GM23338 (cell line): ENCODE data around the gene SRGAP1. TPM values are rescaled to one million over a fixed set of nuclear protein-coding genes. Genes with fewer than 3 reads are reported as not detected.

Source experiments
- ATAC-seq: fragments of 200-7000 bp; cut with Tn5 transposase; 3 replicates; pipeline ENCODE4 v1.9.1; 2020
- DNase-seq: peaks from one replicate; pipeline ENCODE4 v3.0.0-alpha.2; 2015; ENCODE audit warnings: low spot score
- H2AFZ ChIP-seq: fragments of 200-600 bp; sonication (generic); 2 replicates; pipeline ENCODE4 v1.8.0; 2016; ENCODE audit warnings: antibody characterized with exemption, mild to moderate bottlenecking, moderate library complexity
- H3F3A ChIP-seq: fragments of 200-600 bp; sonication (generic); replicated peaks from 2 replicates; pipeline ENCODE4 v1.8.0; 2017; ENCODE audit warnings: antibody characterized with exemption, mixed run types, low read depth
- H3K27ac ChIP-seq: fragments of 200-600 bp; sonication (generic); 2 replicates; pipeline ENCODE4 v1.6.1; 2016; ENCODE audit warnings: low read depth
- H3K27me3 ChIP-seq: fragments of 200-600 bp; sonication (generic); 2 replicates; pipeline ENCODE4 v1.8.0; 2016; ENCODE audit warnings: mild to moderate bottlenecking, mixed run types, moderate library complexity; ENCODE audit not compliant: insufficient read depth
- H3K36me3 ChIP-seq: fragments of 200-600 bp; sonication (generic); 2 replicates; pipeline ENCODE4 v1.8.0; 2016; ENCODE audit warnings: mild to moderate bottlenecking; ENCODE audit not compliant: insufficient read depth
- H3K4me1 ChIP-seq: fragments of 200-600 bp; sonication (generic); 2 replicates; pipeline ENCODE4 v1.8.0; 2016; ENCODE audit warnings: mild to moderate bottlenecking, moderate library complexity; ENCODE audit not compliant: insufficient read depth
- H3K4me2 ChIP-seq: fragments of 200-600 bp; sonication (generic); 2 replicates; pipeline ENCODE4 v1.7.1; 2017; ENCODE audit warnings: mixed run types
- H3K4me3 ChIP-seq: fragments of 200-600 bp; sonication (generic); 2 replicates; pipeline ENCODE4 v1.6.1; 2016; ENCODE audit warnings: mixed run types
- H3K79me2 ChIP-seq: fragments of 200-600 bp; sonication (generic); replicated peaks from 2 replicates; pipeline ENCODE4 v1.8.0; 2017; ENCODE audit warnings: mild to moderate bottlenecking; ENCODE audit not compliant: insufficient read depth
- H3K9me2 ChIP-seq: fragments of 200-600 bp; sonication (generic); 2 replicates; pipeline ENCODE4 v1.8.0; 2017; ENCODE audit not compliant: insufficient read depth
- H4K20me1 ChIP-seq: fragments of 200-600 bp; sonication (generic); replicated peaks from 2 replicates; pipeline ENCODE4 v1.8.0; 2017; ENCODE audit warnings: mild to moderate bottlenecking; ENCODE audit not compliant: insufficient read depth
- H3K27ac Mint-ChIP-seq: 2 replicates; pipeline ENCODE4 v1.8.0; 2020; ENCODE audit warnings: inconsistent platforms, mild to moderate bottlenecking, moderate library complexity, mixed read lengths
- H3K27me3 Mint-ChIP-seq: 3 replicates; pipeline ENCODE4 v1.8.0; 2022; ENCODE audit warnings: low read depth, mild to moderate bottlenecking, moderate library complexity, mixed read lengths, inconsistent platforms; ENCODE audit not compliant: insufficient read depth, poor library complexity
- H3K36me3 Mint-ChIP-seq: 3 replicates; pipeline ENCODE4 v1.8.0; 2021; ENCODE audit warnings: low read depth, mild to moderate bottlenecking, inconsistent platforms, moderate library complexity, mixed read lengths
- H3K4me1 Mint-ChIP-seq: 3 replicates; pipeline ENCODE4 v1.8.0; 2020; ENCODE audit warnings: mild to moderate bottlenecking, inconsistent platforms, mixed read lengths
- H3K4me3 Mint-ChIP-seq: 3 replicates; pipeline ENCODE4 v1.8.0; 2021; ENCODE audit warnings: moderate library complexity, mild to moderate bottlenecking, inconsistent platforms, mixed read lengths
- H3K9me3 Mint-ChIP-seq: 3 replicates; pipeline ENCODE4 v1.8.0; 2020; ENCODE audit warnings: moderate library complexity, mild to moderate bottlenecking, inconsistent platforms, mixed read lengths
- CREB1 ChIP-seq: fragments of 250-450 bp; sonication (Bioruptor Pico); IDR thresholded peaks from 2 replicates; pipeline ENCODE4 v1.5.0; 2020; ENCODE audit warnings: low read depth, mild to moderate bottlenecking, moderate library complexity
- EZH2 ChIP-seq: fragments of 200-600 bp; sonication (generic); IDR thresholded peaks from one replicate; pipeline ENCODE4 v1.8.0; 2017; ENCODE audit warnings: antibody characterized with exemption, mild to moderate bottlenecking, low read depth; ENCODE audit not compliant: unreplicated experiment
- EZH2phosphoT487 ChIP-seq: fragments of 200-600 bp; sonication (generic); IDR thresholded peaks from one replicate; pipeline ENCODE4 v1.8.1; 2018; ENCODE audit warnings: antibody characterized with exemption; ENCODE audit not compliant: unreplicated experiment
- JUNB ChIP-seq: IDR thresholded peaks from one replicate; pipeline ENCODE4 v1.6.1; 2016; ENCODE audit warnings: antibody characterized with exemption; ENCODE audit not compliant: unreplicated experiment
- NANOG ChIP-seq: IDR thresholded peaks from 2 replicates; pipeline ENCODE4 v1.6.1; 2016; ENCODE audit warnings: antibody characterized with exemption, borderline replicate concordance
- POLR2AphosphoS5 ChIP-seq: IDR thresholded peaks from 2 replicates; pipeline ENCODE4 v1.6.1; 2016; ENCODE audit warnings: antibody characterized with exemption, low read depth
- ZNF114 ChIP-seq: fragments of 250-450 bp; sonication (Bioruptor Pico); IDR thresholded peaks from 2 replicates; pipeline ENCODE4 v1.5.0; 2020; ENCODE audit warnings: mild to moderate bottlenecking, moderate library complexity
- ZNF331 ChIP-seq: fragments of 250-450 bp; sonication (Bioruptor Pico); IDR thresholded peaks from 2 replicates; pipeline ENCODE4 v1.5.0; 2020; ENCODE audit warnings: low read depth, mild to moderate bottlenecking, moderate library complexity
- polyA plus RNA-seq: library from polyadenylated mRNA; unstranded; fragments of >200 nt; fragmentation: Nextera tagmentation; extraction: Ambion mirVana; gene quantifications from 2 replicates; pipeline ENCODE4 v1.2.1, GENCODE V29; 2016
- total RNA-seq: library from RNA; depleted of rRNA; stranded (reverse); fragments of >200 nt; shearing (Covaris generic); gene quantifications from 2 replicates; pipeline ENCODE4 v1.2.3, GENCODE V29; 2014
- TF ChIP-seq, protein P1 (sequence below): fragments of 250-450 bp; sonication (Bioruptor Pico); IDR thresholded peaks from 2 replicates; pipeline ENCODE4 v1.5.0; 2020; ENCODE audit warnings: mild to moderate bottlenecking, moderate library complexity
- TF ChIP-seq, protein P2 (sequence below): IDR thresholded peaks from 2 replicates; pipeline ENCODE4 v1.6.1; 2016; ENCODE audit warnings: antibody characterized with exemption
- TF ChIP-seq, protein P3 (sequence below): IDR thresholded peaks from one replicate; pipeline ENCODE4 v1.6.1; 2018; ENCODE audit warnings: antibody characterized with exemption; ENCODE audit not compliant: unreplicated experiment
- TF ChIP-seq, protein P4 (sequence below), 2 experiments: fragments of 200-600 bp in 1 of 2; sonication (generic) in 1 of 2; conservative IDR thresholded peaks; 2 replicates each; pipeline versions ENCODE4 v1.5.1 to v1.6.1; 2016 to 2017; ENCODE audit warnings: antibody characterized with exemption in 2 of 2, low read depth in 2 of 2, mild to moderate bottlenecking in 2 of 2, moderate library complexity in 1 of 2

The SRGAP1 gene
- total and polyA plus RNA-seq, 2 experiments from 2014 or later, result 6.1 to 8.1 TPM

DNA sequence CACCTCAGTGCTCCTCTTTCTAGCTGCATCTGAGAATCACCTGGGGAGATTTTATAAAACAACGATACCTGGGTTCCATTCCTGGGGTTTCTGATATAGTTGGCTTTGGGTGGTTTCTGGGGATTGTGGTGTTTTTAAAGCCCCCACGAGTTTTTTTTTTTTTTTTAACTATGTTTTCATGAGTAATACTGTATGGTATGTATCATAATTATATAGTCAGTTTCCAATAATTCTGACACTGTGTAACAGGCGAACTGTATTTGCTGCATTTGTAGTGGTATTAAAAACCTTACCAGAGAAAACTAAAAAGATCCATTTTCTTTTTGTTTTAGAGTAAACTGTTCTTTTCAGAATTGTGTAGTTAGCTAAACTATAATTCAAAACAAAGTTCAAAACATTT is 84.9 kb downstream of the SRGAP1 start (continued):
- TF ChIP-seq, protein P1, sequence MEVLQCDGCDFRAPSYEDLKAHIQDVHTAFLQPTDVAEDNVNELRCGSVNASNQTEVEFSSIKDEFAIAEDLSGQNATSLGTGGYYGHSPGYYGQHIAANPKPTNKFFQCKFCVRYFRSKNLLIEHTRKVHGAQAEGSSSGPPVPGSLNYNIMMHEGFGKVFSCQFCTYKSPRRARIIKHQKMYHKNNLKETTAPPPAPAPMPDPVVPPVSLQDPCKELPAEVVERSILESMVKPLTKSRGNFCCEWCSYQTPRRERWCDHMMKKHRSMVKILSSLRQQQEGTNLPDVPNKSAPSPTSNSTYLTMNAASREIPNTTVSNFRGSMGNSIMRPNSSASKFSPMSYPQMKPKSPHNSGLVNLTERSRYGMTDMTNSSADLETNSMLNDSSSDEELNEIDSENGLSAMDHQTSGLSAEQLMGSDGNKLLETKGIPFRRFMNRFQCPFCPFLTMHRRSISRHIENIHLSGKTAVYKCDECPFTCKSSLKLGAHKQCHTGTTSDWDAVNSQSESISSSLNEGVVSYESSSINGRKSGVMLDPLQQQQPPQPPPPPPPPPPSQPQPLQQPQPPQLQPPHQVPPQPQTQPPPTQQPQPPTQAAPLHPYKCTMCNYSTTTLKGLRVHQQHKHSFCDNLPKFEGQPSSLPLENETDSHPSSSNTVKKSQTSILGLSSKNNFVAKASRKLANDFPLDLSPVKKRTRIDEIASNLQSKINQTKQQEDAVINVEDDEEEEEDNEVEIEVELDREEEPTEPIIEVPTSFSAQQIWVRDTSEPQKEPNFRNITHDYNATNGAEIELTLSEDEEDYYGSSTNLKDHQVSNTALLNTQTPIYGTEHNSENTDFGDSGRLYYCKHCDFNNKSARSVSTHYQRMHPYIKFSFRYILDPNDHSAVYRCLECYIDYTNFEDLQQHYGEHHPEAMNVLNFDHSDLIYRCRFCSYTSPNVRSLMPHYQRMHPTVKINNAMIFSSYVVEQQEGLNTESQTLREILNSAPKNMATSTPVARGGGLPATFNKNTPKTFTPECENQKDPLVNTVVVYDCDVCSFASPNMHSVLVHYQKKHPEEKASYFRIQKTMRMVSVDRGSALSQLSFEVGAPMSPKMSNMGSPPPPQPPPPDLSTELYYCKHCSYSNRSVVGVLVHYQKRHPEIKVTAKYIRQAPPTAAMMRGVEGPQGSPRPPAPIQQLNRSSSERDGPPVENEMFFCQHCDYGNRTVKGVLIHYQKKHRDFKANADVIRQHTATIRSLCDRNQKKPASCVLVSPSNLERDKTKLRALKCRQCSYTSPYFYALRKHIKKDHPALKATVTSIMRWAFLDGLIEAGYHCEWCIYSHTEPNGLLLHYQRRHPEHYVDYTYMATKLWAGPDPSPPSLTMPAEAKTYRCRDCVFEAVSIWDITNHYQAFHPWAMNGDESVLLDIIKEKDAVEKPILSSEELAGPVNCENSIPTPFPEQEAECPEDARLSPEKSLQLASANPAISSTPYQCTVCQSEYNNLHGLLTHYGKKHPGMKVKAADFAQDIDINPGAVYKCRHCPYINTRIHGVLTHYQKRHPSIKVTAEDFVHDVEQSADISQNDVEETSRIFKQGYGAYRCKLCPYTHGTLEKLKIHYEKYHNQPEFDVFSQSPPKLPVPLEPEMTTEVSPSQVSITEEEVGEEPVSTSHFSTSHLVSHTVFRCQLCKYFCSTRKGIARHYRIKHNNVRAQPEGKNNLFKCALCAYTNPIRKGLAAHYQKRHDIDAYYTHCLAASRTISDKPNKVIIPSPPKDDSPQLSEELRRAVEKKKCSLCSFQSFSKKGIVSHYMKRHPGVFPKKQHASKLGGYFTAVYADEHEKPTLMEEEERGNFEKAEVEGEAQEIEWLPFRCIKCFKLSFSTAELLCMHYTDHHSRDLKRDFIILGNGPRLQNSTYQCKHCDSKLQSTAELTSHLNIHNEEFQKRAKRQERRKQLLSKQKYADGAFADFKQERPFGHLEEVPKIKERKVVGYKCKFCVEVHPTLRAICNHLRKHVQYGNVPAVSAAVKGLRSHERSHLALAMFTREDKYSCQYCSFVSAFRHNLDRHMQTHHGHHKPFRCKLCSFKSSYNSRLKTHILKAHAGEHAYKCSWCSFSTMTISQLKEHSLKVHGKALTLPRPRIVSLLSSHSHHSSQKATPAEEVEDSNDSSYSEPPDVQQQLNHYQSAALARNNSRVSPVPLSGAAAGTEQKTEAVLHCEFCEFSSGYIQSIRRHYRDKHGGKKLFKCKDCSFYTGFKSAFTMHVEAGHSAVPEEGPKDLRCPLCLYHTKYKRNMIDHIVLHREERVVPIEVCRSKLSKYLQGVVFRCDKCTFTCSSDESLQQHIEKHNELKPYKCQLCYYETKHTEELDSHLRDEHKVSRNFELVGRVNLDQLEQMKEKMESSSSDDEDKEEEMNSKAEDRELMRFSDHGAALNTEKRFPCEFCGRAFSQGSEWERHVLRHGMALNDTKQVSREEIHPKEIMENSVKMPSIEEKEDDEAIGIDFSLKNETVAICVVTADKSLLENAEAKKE (CRISPR knock-in tag), result no peak
- TF ChIP-seq, protein P2, sequence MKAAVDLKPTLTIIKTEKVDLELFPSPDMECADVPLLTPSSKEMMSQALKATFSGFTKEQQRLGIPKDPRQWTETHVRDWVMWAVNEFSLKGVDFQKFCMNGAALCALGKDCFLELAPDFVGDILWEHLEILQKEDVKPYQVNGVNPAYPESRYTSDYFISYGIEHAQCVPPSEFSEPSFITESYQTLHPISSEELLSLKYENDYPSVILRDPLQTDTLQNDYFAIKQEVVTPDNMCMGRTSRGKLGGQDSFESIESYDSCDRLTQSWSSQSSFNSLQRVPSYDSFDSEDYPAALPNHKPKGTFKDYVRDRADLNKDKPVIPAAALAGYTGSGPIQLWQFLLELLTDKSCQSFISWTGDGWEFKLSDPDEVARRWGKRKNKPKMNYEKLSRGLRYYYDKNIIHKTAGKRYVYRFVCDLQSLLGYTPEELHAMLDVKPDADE, result no peak

DNA sequence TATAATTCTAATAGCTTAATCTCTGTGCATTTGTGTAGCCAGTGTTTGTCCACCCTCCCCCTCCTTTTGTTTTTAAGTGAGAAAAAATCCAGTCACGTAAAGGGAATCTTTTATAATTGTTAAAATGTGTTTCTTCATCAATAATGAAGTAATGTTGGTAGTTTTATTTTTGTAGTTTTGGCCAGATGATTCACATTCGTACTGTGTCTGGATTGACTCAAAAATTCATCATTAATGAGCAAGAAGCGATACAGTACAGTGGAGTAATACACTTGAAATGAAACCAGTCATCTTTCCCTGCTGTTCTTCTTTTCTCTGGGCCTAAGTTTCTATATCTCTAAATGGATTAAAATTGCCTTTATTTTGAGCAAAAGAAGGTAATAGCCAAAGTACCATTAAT is 86.5 kb downstream of the SRGAP1 start:
- Histone ChIP-seq H3K4me3 (no peak overlapping the region), H3K27ac (no peak overlapping the region), H3K36me3 (no peaks in the 10 kb centered on the region), H3K4me1 (peaks cover 14% of the 10 kb centered on the region), H3K4me2 (0 out of 2 replicates have a peak overlapping the region, but pooled peaks have one; percentile 17), H3F3A (no peaks in the 10 kb centered on the region), H4K20me1 (no peaks in the 10 kb centered on the region), H2AFZ (no peak overlapping the region), H3K9me2 (no peaks in the 10 kb centered on the region), H3K79me2 (no peaks in the 10 kb centered on the region), H3K27me3 (no peaks in the 10 kb centered on the region)
- no peaks in the 10 kb centered on the region for H3K36me3 Mint-ChIP-seq
- 0 out of 3 replicates have a peak, but pooled peaks cover 3% of the 10 kb centered on the region for H3K9me3 Mint-ChIP-seq
- no peaks in the 10 kb centered on the region for H3K27me3 Mint-ChIP-seq
- ATAC-seq, result no peak
- 0 out of 2 replicates have a peak overlapping the region, but pooled peaks have one; percentile 61 for H3K27ac Mint-ChIP-seq
- H3K4me3 Mint-ChIP-seq, result no peak overlapping the region
- peaks cover 15% of the 10 kb centered on the region for H3K4me1 Mint-ChIP-seq
- no peak for DNase-seq
- TF ChIP-seq NANOG (no peak), POLR2AphosphoS5 (no peak), EZH2 (no peak), JUNB (no peak), ZNF114 (CRISPR knock-in tag) (no peak), CREB1 (no peak), EZH2phosphoT487 (no peak), ZNF331 (no peak)
- TF ChIP-seq, protein P2, result no peak
- TF ChIP-seq, protein P3, sequence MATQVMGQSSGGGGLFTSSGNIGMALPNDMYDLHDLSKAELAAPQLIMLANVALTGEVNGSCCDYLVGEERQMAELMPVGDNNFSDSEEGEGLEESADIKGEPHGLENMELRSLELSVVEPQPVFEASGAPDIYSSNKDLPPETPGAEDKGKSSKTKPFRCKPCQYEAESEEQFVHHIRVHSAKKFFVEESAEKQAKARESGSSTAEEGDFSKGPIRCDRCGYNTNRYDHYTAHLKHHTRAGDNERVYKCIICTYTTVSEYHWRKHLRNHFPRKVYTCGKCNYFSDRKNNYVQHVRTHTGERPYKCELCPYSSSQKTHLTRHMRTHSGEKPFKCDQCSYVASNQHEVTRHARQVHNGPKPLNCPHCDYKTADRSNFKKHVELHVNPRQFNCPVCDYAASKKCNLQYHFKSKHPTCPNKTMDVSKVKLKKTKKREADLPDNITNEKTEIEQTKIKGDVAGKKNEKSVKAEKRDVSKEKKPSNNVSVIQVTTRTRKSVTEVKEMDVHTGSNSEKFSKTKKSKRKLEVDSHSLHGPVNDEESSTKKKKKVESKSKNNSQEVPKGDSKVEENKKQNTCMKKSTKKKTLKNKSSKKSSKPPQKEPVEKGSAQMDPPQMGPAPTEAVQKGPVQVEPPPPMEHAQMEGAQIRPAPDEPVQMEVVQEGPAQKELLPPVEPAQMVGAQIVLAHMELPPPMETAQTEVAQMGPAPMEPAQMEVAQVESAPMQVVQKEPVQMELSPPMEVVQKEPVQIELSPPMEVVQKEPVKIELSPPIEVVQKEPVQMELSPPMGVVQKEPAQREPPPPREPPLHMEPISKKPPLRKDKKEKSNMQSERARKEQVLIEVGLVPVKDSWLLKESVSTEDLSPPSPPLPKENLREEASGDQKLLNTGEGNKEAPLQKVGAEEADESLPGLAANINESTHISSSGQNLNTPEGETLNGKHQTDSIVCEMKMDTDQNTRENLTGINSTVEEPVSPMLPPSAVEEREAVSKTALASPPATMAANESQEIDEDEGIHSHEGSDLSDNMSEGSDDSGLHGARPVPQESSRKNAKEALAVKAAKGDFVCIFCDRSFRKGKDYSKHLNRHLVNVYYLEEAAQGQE, result no peak
- TF ChIP-seq, protein P4, sequence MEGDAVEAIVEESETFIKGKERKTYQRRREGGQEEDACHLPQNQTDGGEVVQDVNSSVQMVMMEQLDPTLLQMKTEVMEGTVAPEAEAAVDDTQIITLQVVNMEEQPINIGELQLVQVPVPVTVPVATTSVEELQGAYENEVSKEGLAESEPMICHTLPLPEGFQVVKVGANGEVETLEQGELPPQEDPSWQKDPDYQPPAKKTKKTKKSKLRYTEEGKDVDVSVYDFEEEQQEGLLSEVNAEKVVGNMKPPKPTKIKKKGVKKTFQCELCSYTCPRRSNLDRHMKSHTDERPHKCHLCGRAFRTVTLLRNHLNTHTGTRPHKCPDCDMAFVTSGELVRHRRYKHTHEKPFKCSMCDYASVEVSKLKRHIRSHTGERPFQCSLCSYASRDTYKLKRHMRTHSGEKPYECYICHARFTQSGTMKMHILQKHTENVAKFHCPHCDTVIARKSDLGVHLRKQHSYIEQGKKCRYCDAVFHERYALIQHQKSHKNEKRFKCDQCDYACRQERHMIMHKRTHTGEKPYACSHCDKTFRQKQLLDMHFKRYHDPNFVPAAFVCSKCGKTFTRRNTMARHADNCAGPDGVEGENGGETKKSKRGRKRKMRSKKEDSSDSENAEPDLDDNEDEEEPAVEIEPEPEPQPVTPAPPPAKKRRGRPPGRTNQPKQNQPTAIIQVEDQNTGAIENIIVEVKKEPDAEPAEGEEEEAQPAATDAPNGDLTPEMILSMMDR (conservative IDR thresholded peaks at IDR 0.05; ENCODE audit: low read depth in 2 of 2), result no peak
